MM.1S (cell line): ENCODE results near the gene CYTH4.
A peak's percentile ranks its signal among the peaks of the same experiment; 100 is the strongest.

Experiments
- DNase-seq: peaks from one replicate; pipeline ENCODE4 v3.0.0-alpha.2; 2015
- H2AFZ ChIP-seq: fragments of 300-600 bp; sonication (generic); 2 replicates; pipeline ENCODE4 v1.6.0; 2016; ENCODE audit warnings: antibody characterized with exemption, low read length
- H3F3A ChIP-seq: fragments of 300-600 bp; sonication (generic); 2 replicates; pipeline ENCODE4 v1.6.1; 2016; ENCODE audit warnings: mild to moderate bottlenecking, antibody characterized with exemption, low read length, moderate library complexity, mixed read lengths; ENCODE audit not compliant: insufficient read depth
- H3K27ac ChIP-seq: fragments of 300-600 bp; sonication (generic); 2 replicates; pipeline ENCODE4 v1.5.1; 2016; ENCODE audit warnings: mild to moderate bottlenecking, low read length
- H3K27me3 ChIP-seq: fragments of 300-600 bp; sonication (generic); replicated peaks from 2 replicates; pipeline ENCODE4 v1.6.0; 2016; ENCODE audit warnings: low read length; ENCODE audit not compliant: insufficient read depth
- H3K36me3 ChIP-seq: fragments of 300-600 bp; sonication (generic); replicated peaks from 2 replicates; pipeline ENCODE4 v1.6.1; 2016; ENCODE audit warnings: mild to moderate bottlenecking, low read length, mixed read lengths; ENCODE audit not compliant: insufficient read depth
- H3K4me1 ChIP-seq: fragments of 300-600 bp; sonication (generic); 2 replicates; pipeline ENCODE4 v1.6.1; 2016; ENCODE audit warnings: low read length, mixed read lengths
- H3K4me2 ChIP-seq: fragments of 300-600 bp; sonication (generic); 2 replicates; pipeline ENCODE4 v1.6.0; 2016; ENCODE audit warnings: low read depth, low read length
- H3K4me3 ChIP-seq: fragments of 300-600 bp; sonication (generic); 2 replicates; pipeline ENCODE4 v1.5.1; 2016; ENCODE audit warnings: low read length, mixed read lengths
- H3K79me2 ChIP-seq: fragments of 300-600 bp; sonication (generic); 2 replicates; pipeline ENCODE4 v1.6.1; 2016; ENCODE audit warnings: mixed run types, low read length, mixed read lengths
- H3K9ac ChIP-seq: fragments of 300-600 bp; sonication (generic); 2 replicates; pipeline ENCODE4 v1.6.1; 2016; ENCODE audit warnings: low read length, mixed read lengths
- H3K9me2 ChIP-seq: fragments of 300-600 bp; sonication (generic); replicated peaks from 2 replicates; pipeline ENCODE4 v1.6.1; 2016; ENCODE audit warnings: mild to moderate bottlenecking, low read length, mixed read lengths; ENCODE audit not compliant: insufficient read depth
- H3K9me3 ChIP-seq: fragments of 300-600 bp; sonication (generic); replicated peaks from 2 replicates; pipeline ENCODE4 v1.6.1; 2016; ENCODE audit warnings: mild to moderate bottlenecking, low read length, mixed read lengths; ENCODE audit not compliant: insufficient read depth
- H4K20me1 ChIP-seq: fragments of 300-600 bp; sonication (generic); 2 replicates; pipeline ENCODE4 v1.6.1; 2016; ENCODE audit warnings: mild to moderate bottlenecking, low read length, moderate library complexity, mixed read lengths; ENCODE audit not compliant: insufficient read depth
- CTCF ChIP-seq: fragments of 300-600 bp; sonication (generic); IDR thresholded peaks from 2 replicates; pipeline ENCODE4 v1.5.1; 2016; ENCODE audit warnings: antibody characterized with exemption, low read length, mixed read lengths
- EZH2 ChIP-seq: fragments of 300-600 bp; sonication (generic); optimal IDR thresholded peaks from 2 replicates; pipeline ENCODE3; 2017; ENCODE audit warnings: low read depth, mild to moderate bottlenecking, antibody characterized with exemption, low read length, mixed read lengths
- EZH2phosphoT487 ChIP-seq: fragments of 300-600 bp; sonication (generic); IDR thresholded peaks from 2 replicates; pipeline ENCODE4 v1.6.1; 2018; ENCODE audit warnings: antibody characterized with exemption, low read length

The CYTH4 gene

GRCh38 chr22:37234736-37235711 is 47.3 kb upstream of the CYTH4 start:
- H3K27me3 ChIP-seq = no peaks in the 10 kb centered on the region
- H4K20me1 ChIP-seq = 0 out of 2 replicates have a peak, but pooled peaks cover 4% of the 10 kb centered on the region
- H3K27ac ChIP-seq = peak overlapping the region; percentile 34; the same call in 1 of the 2 replicates
- no peak for TF ChIP-seq EZH2phosphoT487
- TF ChIP-seq EZH2 = no peak
- TF ChIP-seq CTCF = no peak
- peak overlapping the region; percentile 16; the same call in 1 of the 2 replicates for H3K4me2 ChIP-seq
- H3K4me1 ChIP-seq = peaks cover 88% of the 10 kb centered on the region
- H3K9me2 ChIP-seq = no peaks in the 10 kb centered on the region
- no peak for DNase-seq
- H2AFZ ChIP-seq = no peak overlapping the region
- no peak overlapping the region for H3K4me3 ChIP-seq
- no peaks in the 10 kb centered on the region for H3K9me3 ChIP-seq
- H3K9ac ChIP-seq = no peak overlapping the region
- peaks cover 78% of the 10 kb centered on the region for H3F3A ChIP-seq
- H3K36me3 ChIP-seq = 0 out of 2 replicates have a peak, but pooled peaks cover 5% of the 10 kb centered on the region
- peaks cover 88% of the 10 kb centered on the region for H3K79me2 ChIP-seq

- Histone ChIP-seq H4K20me1 (0 out of 2 replicates have a peak, but pooled peaks cover 4% of the 10 kb centered on the region), H3K36me3 (peaks cover 13% of the 10 kb centered on the region), H3K27me3 (no peaks in the 10 kb centered on the region), H3K4me3 (no peak overlapping the region), H2AFZ (no peak overlapping the region), H3K4me2 (peak overlapping the region; percentile 16; the same call in 1 of the 2 replicates), H3K9ac (no peak overlapping the region), H3K9me3 (no peaks in the 10 kb centered on the region), H3K9me2 (no peaks in the 10 kb centered on the region), H3K4me1 (peaks cover 89% of the 10 kb centered on the region), H3K27ac (peak overlapping the region; percentile 34; the same call in 1 of the 2 replicates), H3F3A (peaks cover 73% of the 10 kb centered on the region), H3K79me2 (peaks cover 98% of the 10 kb centered on the region)
- TF ChIP-seq EZH2phosphoT487 (no peak), EZH2 (no peak), CTCF (no peak)
- no peak for DNase-seq
Observed at GRCh38 chr22:37235897-37236607, 46.3 kb upstream of the CYTH4 start.

- DNase-seq = no peak
- Histone ChIP-seq H3K9me2 (no peaks in the 10 kb centered on the region), H3K4me1 (peaks cover 85% of the 10 kb centered on the region), H3K4me3 (no peak overlapping the region), H3K9ac (no peak overlapping the region), H2AFZ (no peak overlapping the region), H3K4me2 (peak overlapping the region; percentile 26; the same call in 1 of the 2 replicates), H3K27me3 (no peaks in the 10 kb centered on the region), H3F3A (peaks cover 68% of the 10 kb centered on the region), H3K79me2 (peaks cover 98% of the 10 kb centered on the region), H4K20me1 (0 out of 2 replicates have a peak, but pooled peaks cover 4% of the 10 kb centered on the region), H3K36me3 (peaks cover 19% of the 10 kb centered on the region), H3K27ac (peak overlapping the region; percentile 5; the same call in 1 of the 2 replicates), H3K9me3 (no peaks in the 10 kb centered on the region)
- TF ChIP-seq EZH2phosphoT487 = no peak
Observed at GRCh38 chr22:37237371-37238268, 44.7 kb upstream of the CYTH4 start.
